NK-92 (cell line): ENCODE results near the gene PRDX3.
"Not testable (repeated sequence)": the region's sequence is repeated elsewhere in the genome, so short reads cannot be mapped to it uniquely, and the experiment has no call there.

Source experiments
- DNase-seq: peaks from one replicate; lab custom pipeline; 2025; ENCODE audit not compliant: unreplicated experiment; lab: John Stamatoyannopoulos, UW

The PRDX3 gene

DNA sequence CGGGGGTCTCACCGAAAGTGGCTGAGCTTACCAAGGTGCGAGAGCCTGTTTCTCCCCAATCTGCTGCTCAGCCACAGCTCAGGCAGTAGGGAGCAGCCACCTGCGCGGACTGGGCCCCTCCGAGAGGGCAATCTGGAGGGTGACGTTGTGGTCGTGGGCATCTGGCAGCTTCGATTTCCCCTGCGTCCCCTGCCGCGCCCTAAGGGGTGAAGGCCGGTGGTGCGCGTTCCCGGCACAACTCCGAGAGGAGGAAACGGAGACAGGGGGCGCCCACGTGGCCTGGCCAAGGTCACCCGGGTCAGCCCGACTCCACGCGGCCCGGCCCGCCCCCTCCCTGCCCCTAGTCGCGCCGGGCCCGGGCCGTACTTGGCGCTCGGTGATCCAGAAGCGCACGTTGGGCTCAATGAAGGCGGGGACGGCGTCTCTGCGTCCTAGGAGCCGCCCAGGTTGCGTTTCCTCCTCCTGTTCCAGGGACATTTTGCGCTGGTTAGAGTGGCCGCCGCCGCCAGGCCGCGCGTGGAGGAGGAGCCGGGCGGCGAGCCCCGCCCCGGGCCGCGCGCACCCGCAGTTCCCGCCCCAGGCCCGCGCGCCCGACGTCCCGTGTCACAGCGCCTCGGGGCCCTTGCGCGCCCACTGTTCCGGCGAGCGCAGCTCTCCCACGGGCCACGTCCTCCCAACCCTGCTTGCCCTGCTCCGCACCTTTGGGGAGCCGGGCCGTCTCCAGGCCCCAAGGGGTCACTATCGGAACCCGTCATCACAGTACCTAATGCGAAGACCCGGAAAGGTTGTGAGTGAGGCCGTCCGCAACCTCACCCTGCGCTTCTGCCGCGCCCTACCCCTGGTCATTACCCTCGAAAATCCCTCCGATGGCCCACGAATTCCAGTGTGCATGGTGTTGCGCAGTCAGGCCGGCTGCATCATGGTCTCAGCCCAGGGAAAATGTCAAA, 13.2 kb downstream of the PRDX3 start, which contains the start of gene SFXN4:
Gene SFXN4 (minus strand): TSS at position 544 of the 947 bp plus-strand sequence. CDS start 67 bp downstream, at position 477.
- DNase-seq, result no peak

DNA sequence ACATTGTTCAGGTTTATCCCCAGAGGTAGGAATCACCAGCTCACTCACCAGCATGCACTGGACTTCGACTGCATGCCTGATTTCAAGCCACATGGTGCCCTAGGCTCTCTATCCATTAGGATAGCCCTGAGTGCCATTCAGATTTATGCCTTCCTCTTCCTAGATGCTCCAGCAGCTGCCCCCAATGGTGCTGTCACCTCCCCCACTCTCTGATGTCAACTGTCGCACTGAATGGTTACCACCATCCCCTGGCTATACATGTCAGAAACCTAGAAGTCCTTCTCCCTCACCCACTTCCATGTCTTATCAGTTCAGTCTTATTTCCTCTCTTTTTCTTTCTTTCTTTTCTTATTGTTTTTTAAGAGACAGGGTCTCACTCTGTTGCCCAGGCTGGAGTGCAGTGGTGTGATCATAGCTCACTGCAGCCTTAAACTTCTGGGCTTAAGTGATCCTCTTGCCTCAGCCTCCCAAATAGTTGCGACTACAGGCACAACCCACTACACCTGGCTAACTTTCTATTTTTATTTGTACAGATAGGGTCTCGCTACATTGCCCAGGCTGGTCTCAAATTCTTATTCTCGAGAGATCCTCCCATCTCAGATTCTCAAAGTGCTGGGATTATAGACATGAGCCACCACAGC, 16.0 kb downstream of the PRDX3 start:
- no peak for DNase-seq

DNA sequence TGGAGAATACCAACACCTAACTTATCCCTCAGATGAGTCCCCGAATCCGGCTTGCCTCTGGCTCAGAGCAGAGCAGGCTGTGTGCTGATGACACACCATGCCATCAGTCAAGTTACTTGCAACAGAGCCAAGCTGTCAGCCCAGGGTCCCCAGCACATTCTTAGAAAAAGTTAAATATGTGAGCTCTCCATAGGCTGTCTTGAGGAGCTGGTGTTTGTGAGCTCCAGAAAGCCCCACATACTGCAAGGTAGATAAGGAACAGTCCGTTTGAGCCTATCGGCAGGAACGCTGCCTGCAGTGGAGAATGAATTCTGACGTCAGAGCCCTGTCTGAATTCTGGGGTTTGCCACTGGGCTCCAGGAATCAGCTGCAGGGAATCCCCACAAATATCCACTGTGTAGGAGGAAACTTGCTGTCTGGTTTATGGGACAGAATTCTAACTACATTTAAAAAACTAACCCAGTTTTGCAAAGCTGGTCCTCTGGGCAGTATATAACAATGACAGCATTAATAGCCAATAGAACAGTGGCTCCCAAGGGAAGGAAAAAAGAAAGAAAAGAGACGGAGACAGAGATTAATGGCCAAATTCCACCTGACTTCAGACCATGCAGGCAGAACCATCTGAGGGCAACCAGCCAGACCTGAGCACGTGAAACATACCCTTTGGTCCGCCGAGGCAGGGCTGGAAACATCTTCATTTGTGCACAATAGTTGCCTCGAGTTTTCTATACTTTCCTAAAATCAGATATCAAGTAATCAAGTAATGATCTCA, 16.7 kb downstream of the PRDX3 start:
- no peak for DNase-seq

DNA sequence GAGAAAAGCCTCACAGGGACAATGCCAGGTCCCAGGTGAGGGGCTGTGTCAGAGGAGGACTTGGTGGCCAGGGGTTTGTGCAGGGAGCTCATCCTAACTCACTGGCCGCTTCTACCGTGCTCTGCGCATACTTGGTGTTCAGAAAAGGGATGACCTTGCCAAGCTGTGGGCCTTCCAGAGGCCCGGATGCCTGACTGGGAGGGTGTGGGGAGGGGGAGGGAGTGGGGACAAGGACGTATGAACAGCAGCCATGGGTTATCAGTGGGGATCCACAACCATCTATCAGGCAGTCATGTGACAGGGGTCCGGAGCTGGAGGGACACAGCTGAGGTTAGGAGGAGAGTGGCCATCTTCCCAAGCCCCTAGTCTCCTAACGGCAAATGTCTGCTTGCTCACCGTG, 19.3 kb downstream of the PRDX3 start:
- DNase-seq, result no peak

DNA sequence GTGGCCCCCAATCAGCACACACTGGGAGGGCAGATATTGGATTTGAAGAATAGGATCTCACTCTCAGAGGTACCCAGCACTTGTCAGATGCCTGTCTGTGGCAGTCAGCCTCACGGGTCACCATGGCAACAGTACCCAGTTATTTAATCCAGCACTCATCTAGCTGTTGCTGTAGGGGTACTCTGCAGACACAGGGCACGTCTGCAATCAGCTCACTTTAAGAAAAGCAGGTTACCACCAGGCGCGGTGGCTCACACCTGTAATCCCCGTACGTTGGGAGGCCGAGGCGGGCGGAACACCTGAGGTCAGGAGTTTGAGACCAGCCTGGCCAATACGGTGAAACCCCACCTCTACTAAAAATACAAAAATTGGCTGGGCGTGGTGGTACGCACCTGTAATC, 25.0 kb downstream of the PRDX3 start:
- DNase-seq, result no peak

DNA sequence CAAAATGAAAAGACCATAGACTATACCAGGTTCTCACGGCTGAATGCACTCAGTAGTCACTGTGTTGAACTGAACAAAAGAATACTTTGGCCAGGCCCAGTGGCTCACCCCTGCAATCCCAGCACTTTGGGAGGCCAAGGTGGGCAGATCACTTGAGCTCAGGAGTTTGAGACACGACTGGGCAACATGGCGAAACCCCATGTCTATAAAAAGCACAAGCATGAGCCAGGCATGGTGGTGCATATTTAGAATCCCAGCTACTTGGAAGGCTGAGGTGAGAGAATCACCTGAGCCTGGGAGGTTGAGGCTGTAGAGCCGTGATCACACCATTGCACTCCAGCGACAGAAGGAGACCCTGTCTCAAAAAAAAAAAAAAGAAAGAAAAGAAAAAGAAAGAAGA, 25.6 kb downstream of the PRDX3 start:
- no peak for DNase-seq

DNA sequence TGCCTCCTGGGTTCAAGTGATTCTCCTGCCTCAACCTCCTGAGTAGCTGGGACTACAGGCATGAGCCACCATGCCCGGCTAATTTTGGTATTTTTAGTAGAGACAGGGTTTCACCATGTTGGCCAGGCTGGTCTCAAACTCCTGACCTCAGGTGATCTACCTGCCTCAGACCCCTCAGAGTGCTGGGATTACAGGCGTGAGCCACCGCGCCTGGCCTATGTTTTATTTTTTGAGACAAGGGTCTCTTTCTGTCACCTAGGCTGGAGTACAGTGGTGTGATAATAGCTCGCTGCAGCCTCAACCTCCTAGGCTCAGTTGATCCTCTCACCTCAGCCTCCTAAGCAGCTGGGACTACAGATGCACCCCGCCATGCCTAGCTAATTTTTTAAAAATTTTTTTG, 27.0 kb downstream of the PRDX3 start:
- not testable (repeated sequence) for DNase-seq

DNA sequence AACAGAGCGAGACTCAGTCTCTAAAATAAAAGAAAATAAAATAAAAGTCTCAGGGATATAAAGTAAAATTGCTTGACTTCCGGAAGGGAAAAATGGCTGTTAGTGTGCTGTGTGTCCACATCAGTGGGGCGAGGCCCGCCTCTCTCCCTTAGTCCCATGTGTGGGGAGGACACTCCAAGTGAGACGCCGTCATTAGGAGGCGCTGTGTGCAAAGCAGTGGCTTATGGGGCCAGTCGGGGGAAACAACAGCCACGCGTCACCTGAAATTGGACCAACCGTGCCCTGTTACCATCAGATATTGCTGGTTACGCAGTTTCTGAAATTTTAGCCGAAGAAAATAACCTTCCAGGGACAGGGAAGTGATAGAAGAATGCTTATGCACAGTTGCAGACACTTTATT, 28.9 kb downstream of the PRDX3 start:
- no peak for DNase-seq

DNA sequence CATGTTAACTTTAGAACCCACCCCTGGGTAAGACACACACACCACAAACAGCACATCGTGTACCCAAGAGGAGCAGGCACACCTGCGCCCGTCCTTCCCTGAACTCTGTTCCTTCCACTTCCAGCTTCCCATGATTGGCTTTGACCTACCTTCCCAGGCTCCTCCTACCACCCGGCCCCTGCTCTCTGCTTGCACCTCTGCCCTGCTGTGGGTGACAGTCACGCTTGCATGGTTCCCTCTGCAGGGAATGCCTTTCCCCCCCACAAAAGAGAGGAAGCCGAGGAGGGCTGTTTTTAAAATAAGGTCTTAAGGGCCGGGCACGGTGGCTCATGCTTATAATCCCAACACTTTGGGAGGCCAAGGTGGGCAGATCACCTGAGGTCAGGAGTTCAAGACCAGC, 29.5 kb downstream of the PRDX3 start:
- no peak for DNase-seq

DNA sequence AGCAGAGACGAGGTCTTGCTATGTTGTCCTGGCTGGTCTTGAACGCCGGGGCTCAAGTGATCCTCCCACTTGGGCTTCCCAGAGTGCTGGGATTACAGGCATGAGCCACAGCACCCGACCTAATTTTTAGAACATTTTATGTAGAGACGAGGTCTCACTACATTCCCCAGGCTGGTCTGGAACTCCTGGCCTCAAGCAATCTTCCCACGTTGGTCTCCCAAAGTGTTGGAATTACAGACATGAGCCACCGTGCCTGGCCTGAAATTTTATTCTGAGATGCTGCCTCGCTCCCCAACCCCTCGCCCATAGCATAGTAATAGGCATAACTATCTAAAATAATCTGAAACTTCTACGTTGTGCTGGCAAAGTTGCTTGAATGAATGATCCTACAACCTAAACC, 35.0 kb downstream of the PRDX3 start:
- DNase-seq, result no peak

DNA sequence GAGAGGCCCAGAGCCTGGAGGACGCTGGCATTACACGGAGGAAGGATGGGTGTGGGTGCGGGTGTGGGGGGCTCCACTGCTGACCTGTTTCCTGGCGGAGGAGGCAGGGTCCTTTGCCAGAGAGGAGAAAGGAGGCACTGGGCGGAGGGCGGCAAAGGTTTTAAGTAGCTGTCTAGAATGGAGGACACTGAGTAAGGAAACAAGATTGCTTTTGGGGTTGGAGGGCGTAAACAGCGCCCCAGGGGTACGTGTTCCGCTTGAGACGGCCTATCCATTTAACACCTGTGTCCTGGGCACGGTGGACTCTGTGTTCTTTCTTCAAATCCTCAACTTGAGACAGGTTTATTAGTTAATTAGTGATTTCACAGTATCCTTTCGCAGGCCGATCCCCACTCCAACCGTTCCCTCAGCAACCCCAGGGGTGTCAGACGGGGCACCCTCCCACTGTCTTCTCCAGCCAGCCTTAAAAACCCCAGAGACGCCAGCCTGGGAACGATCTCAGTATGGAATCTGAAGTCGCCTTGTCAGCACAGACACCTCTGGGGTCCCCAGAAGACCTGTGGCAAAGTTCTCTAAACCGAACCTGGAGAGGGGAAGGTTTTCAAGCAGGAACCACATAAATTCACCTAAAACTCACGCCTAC, 37.9 kb downstream of the PRDX3 start:
- no peak for DNase-seq

DNA sequence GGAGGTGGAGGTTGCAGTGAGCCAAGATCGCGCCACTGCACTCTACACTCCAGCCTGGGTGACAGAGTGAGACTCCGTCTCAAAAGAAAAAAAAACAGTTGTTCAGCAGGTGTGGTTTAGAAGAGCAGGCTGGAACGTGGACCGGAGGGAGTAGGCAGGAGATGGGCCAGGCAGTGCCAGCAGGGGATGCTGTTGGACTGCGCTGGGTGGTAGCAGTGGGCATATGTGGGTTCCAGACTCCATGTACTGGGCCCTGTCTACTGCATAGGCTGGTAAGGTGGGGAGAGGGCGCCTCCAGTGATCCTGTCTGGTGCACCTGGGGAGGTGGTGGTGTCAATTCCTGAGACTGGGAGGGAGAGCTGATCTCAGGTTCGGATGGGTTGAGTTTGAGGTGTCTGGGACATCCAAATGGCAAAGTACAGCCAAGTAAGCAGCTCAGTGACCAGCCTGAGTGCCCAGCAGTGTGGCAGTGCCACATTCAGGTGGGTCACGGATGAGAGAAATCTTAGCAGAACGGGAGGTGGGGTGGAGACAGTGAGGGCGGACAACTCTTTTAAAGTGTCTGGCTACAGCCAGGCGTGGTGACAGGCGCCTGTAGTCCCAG, 39.0 kb downstream of the PRDX3 start:
- DNase-seq, result no peak

DNA sequence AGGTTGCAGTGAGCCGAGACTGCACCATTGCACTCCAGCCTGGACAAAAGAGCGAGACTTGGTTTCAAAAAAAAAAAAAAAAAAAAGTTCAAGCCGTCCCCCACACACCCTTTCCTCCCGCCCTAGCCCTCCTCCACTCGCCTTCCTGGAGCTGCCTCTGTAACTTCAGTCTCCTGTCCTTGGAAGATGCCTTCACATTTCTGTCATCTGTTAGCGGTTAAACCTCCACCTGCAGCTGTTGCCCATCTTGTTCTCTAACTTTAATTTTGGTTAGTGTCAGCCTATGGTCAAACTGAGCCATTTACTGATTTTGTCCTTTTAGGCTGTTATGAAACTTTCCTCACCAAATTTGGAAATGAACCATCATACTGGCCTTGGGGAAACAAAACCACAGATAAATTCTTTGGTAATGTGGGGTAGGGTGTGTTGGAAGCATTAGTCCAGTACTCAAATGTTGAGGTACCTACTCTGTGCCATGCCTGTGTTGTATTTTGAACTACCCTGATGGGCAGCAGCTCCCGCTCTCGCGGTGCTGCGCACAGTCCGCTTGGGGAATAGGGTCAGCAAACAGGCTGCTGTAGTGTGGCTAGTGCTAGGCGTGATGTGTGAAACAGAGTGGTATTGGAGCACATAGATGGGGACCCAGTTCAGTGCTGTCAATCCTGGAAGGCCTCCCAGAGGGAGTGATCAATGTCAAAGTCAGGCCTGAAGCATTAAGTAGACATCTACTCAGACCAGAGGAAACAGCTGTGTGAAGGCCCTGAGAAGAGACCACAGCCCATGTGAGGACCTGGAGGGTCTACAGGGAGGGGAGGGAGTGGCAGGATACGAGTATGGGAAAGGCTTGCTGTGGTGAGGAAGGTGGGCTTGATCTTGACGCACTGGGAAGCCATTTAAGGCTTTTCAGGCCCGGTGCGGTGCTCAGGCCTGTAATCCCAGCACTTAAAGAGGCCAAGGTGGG, 40.0 kb downstream of the PRDX3 start:
- no peak for DNase-seq

DNA sequence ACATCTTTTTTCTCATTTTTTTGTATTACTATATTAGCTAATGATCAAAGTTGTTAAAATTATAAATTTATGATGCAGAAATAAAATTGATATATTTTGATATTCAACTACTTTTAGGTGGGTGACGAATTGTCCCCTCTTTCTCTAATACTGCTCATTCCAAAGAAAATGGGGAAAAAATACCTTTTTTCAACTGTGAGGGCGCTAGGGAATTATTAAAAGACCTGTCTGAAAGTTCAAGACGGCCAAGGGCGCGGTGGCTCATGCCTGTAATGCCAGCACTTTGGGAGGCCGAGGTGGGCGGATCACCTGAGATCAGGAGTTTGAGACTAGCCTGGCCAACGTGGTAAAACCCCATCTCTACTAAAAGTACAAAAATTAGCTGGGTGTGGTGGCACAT, 40.7 kb downstream of the PRDX3 start:
- DNase-seq, result not testable (repeated sequence)

DNA sequence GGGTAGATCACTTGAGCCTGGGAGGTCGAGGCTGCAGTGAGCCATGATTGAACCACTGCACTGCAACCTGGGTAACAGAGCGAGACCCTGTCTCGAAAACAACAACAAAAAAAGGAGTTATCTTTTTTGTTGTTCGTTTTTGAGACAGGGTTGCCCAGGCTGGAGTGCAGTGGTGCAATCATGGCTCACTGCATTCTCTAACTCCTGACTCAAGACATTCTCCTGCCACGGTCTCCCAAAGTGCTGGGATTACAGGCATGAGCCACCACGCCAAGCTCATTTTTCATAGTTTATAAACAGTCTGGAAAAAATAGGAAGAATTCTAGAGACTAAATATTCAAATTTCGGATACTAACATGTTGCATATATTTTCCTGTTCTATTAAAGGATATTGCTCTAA, 42.5 kb downstream of the PRDX3 start:
- DNase-seq, result no peak

DNA sequence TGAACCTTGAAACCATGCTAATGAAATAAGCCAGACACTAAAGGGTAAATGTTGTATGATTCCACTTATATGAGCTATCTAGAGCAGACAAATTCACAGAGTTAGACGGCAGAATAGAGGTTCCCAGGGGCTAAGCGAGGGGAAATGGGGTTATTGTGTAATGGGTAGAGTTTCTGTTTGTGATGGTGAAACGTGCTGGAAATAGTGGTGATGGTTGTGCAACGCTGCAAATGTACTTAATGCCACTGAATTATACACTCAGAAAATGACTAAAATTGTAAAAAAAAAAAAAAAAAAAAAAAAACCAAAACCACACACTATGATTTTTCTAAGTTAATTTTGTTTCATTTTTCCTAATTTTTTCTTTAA, 43.1 kb downstream of the PRDX3 start:
- no peak for DNase-seq

DNA sequence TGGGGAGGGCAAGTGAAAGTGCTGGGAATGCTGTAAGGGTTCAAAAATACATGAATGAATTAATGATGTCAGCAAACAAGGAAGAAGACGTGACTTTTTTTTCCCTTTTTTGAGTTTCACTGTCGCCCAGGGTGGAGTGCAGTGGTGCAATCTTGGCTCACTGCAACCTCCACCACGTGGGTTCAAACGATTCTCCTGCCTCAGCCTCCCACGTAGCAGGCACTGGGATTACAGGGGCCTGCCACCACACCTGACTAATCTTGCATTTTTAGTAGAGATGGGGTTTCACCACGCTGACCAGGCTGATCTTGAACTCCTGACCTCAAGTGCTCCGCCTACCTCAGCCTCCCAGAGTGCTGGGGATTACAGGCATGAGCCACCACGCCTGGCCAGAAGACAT, 44.7 kb downstream of the PRDX3 start:
- no peak for DNase-seq

DNA sequence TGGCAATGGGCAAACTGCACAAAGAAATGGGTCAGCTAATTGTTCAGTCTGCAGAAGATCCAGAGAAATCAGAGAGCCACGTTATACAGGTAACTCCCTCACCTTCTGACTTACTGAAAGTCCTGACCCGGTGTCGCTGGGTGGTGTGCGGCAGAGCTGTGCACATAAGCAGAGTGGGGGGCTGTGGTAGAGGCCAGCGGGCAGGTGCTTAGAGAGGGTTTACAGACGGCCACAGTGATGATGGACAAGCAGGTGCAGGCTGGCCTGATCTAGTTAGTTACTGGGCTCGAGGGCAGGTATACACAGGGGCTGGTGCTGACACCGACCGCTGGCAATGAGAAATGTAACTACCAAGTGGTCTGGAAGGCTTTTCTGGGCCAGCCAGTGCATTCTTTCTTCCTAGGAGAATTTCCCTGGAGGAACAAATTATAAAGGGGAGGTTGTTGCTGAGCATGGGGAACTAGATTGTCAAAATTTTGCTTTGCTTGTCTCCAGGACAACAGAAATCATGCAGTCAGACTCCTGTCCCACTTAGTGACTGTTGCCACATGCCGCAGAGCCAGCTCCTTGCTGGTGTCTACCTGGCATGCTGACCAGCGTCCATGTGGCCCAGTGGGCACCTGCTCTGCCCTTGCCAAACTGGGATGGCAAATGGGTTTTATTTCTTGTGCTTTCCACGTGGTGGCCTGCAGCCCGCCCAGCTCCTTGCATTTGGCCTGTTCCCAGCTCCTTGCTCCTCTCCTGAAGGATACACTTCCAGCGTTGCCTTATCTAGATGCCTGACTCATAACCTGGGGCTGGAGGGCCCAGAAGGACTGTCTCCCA, 45.9 kb downstream of the PRDX3 start:
- no peak for DNase-seq
